GM21576 (cell line): ENCODE results near the gene ENTPD6.

Source experiments
- ATAC-seq: cut with Tn5 transposase; IDR thresholded peaks from one replicate; pipeline ENCODE4 v1.9.1; 2021; ENCODE audit warnings: mild to moderate bottlenecking, moderate library complexity; ENCODE audit not compliant: unreplicated experiment

Gene ENTPD6

DNA sequence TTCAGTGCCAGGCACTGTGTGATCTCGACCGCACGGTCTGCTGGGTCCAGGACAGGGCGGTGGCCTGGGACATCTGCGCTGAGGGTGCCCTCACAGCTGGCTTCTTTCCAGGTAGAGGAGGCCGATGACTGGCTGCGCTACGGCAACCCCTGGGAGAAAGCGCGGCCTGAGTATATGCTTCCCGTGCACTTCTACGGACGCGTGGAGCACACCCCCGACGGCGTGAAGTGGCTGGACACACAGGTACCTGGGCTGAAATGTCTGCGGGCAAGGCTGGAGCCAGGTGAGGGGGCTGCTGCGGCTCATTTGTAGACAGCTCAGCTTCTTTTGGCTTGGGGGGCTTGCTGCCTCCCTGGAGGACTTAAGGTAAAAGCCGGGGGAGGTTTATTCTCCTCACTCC lies 79.0 kb downstream of the ENTPD6 start:
- no peak for ATAC-seq

DNA sequence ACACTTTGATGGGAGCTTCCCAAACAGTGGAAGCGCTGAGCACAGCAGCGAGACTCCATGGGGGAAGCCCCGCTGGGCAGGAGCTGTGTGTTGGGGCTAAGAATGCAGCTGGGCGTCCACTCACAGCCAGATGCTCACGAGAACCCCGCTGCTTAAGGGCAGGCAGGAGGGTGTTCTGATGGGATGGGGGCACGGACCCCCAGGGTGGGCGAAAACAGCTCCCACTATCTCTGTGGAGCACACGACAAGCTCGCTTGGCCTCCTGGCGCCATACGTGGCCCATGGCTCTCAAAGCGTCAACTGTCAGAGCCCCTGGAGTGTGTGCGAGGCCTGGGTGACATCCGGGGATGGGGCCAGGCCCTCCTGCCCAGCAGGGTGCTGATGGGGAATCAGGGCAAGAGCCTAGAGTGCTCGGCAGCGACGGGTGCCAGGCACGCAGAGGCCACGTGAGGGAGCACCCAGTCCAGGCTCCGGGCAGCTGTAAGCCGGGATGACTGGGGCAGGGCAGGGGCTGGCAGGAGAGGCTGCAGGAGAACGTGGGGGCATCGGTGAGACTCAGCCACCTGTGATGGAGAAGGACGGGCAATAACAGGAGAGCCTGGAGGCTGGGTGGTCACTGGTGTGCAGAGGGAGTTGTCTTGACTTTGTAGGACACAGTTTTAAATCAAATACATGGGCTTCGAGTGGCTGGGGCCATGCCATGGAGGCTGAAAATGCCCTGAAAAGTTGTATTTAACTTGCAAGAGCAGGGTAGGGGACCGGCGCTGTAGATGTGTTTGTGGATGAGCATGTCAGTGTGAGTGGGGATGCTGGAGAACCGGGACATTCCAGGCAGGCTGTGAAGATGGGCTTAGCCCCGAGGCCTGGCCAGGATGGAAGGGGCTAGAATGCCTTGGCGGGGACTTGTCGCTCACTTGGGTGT lies 79.6 kb downstream of the ENTPD6 start:
- no peak for ATAC-seq

DNA sequence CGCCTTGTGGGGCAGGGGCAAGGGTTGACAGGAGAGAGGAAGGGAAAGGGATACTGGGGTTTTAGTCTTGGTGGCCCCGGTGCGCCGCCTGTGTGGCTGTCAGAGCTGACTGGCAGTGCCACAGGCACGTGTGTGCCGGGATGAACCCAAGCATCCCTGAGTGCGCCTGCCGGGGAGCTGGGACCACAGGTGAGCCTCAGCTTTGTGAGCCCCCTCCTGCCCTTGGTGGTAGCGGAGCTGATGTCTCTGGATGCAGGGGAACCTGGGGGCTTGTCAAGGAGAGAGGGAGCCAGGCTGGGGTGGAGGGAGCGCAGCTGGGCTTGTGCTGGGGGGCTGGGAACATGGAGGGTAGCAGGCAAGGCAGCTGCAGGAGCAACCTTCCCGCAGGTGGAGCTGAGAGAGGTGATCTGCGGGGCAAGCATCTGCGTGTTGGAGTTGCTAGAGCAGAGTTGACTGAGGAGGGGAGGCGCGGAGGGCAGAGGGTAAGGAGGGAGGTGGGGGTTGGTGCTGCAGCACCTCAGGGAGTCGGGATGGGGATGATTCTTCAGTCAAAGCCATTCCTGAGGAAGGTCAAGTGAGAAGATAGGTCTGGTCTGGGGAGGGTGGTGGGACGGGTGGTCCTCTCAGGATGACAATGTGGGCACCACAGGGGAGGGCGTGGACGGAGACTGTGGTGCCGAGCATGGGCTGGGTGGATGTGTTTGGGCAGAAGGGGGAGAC lies 80.5 kb downstream of the ENTPD6 start:
- no peak for ATAC-seq
